ENCODE measurements around the gene CFAP20DC.

- TF ChIP-seq CTCF (IDR thresholded peaks at IDR 0.05) (no peak), POLR2A (IDR thresholded peaks at IDR 0.05) (no peak)
These were observed 22.2 kb downstream of the CFAP20DC start for GRCh38 chr3:59027607-59028006.
